Cardiac fibroblast (primary cell): ENCODE data around the gene RMC1.

Experiments
- DNase-seq, 2 donors: peaks; one replicate each; pipeline versions ENCODE4 v3.0.0 to v3.0.0-alpha.2; 2010; ENCODE audit warnings: low read depth in 2 of 2
- H3K4me3 ChIP-seq, 2 donors: replicated peaks in 1 of 2; 1 replicate in 1 of 2; 2 replicates in 1 of 2; pipeline ENCODE4 v1.5.1; 2011; ENCODE audit warnings: low read depth in 2 of 2, low read length in 2 of 2, mild to moderate bottlenecking in 2 of 2, moderate library complexity in 1 of 2
- CTCF ChIP-seq: IDR thresholded peaks from one replicate; pipeline ENCODE4 v1.5.1; 2011; ENCODE audit warnings: low read depth, mild to moderate bottlenecking, low read length, inconsistent platforms

The RMC1 gene

DNA sequence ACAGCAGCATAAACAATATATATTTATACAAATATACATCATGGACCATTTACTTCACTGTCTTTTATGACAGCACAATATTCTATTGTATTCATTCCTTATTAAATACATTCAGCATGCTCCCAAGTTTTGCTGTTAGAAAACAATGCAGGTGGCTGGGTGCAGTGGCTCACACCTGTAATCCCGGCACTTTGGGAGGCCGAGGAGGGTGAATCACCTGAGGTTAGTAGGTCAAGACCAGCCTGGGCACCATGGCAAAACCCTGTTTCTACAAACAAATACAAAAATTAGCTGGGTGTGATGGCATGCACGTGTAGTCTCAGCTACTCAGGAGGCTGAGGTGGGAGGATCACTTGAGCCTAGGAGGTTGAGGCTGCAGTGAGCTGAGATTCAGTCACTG is 44.0 kb downstream of the RMC1 start:
- TF ChIP-seq CTCF, result no peak
- DNase-seq, result no peak
- H3K4me3 ChIP-seq, result no peak overlapping the region

GRCh38 chr18:23547846-23548245 is 44.5 kb downstream of the RMC1 start:
- H3K4me3 ChIP-seq, result no peak overlapping the region
- no peak for TF ChIP-seq CTCF
- DNase-seq, result no peak

DNA sequence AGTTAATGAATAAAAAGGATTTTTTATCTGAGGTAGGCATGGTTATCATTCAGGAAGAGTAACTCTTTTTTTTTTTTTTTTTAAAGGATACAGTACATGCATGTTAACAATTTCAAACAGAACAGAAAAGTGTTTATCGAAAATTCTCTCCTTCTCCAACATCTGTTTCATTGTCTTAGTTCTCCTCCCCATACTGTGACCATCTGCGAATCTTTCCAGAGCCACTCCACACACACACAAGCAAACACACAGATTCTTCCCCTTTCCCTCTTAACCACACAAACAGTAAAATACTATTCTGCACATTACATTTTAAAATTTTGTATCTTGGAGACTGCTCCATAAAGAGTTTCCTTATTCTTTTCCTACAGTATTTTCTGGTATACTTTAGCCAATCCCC is 45.0 kb downstream of the RMC1 start:
- DNase-seq, result no peak
- TF ChIP-seq CTCF, result no peak
- no peak overlapping the region for H3K4me3 ChIP-seq

DNA sequence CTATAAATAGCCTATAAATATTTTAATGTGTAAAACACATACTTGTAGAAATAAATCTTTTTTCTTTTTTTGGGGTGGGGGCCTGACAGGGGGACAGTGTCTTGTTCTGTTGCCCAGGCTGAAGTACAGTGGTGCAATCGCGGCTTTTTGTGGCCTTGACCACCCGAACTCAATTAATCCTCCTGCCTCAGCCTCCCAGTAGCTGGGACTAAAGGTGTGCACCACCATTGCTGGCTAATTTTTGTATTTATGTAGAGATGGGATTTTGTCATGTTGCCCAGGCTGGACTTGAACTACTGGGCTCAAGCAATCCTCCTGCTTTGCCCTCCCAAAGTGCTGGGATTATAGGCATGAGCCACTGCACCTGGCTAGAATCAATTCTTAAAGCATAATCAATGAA is 45.4 kb downstream of the RMC1 start:
- H3K4me3 ChIP-seq, result no peak overlapping the region
- no peak for DNase-seq
- TF ChIP-seq CTCF, result no peak

- H3K4me3 ChIP-seq, result no peak overlapping the region
- no peak for DNase-seq
Observed at GRCh38 chr18:23550898-23551297, 47.6 kb downstream of the RMC1 start.

DNA sequence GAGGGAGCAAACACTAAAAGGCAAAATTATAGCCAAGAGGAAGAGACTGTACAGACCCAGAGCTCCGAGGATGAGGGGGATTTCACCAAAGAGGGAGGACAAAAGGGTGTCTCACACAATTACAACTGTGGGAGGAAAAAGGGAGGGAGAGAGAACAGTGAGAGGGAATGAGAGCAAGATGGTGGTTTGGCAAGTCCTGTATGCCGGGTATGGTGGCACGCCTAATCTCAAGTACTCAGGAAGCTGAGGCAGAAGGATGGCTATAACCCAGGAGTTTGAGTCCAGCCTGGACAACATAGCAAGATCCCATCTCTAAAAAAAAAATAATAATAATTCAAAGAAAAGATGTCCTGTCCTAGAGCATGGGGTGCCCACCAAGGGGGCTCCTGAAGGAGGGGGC is 48.7 kb downstream of the RMC1 start:
- no peak overlapping the region for H3K4me3 ChIP-seq
- TF ChIP-seq CTCF, result no peak
- DNase-seq, result no peak

More at GRCh38 chr18:23550898-23551297, 47.6 kb downstream of the RMC1 start:
- no peak for TF ChIP-seq CTCF

DNA sequence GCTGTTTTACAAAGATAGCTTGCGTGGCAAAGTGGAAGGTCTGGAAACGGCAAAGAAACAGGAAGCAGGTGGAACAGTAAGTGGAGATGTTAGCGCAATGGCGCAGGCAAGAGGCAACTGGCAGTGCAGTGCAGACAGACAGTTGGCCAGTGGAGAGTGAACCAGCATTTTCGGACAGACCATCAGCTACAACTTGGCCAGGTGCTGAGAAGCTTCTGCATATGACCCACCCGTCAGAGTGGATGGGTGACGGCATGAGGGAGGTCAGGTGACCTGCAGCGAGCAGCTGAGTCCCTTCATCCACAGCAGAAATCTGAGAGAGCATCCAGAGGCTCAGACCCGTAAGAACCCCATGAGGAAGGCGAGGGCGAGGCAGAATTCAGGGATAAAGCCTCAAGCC is 49.2 kb downstream of the RMC1 start:
- no peak for DNase-seq
- H3K4me3 ChIP-seq, result no peak overlapping the region
- TF ChIP-seq CTCF, result no peak
